OCI-LY1 (cell line): Measurements from ENCODE around the gene POU4F1.

Experiments used
- H2AFZ ChIP-seq: fragments of 200-600 bp; sonication (generic), shearing (Covaris generic); 2 replicates; pipeline ENCODE4 v1.6.0; 2014; ENCODE audit warnings: antibody characterized with exemption, mild to moderate bottlenecking, low read length
- H3F3A ChIP-seq: fragments of 200-600 bp; sonication (generic), shearing (Covaris generic); 2 replicates; pipeline ENCODE4 v1.6.0; 2014; ENCODE audit warnings: mild to moderate bottlenecking, antibody characterized with exemption, low read length, moderate library complexity; ENCODE audit not compliant: insufficient read depth
- H3K27ac ChIP-seq: fragments of 200-600 bp; sonication (generic); 2 replicates; pipeline ENCODE4 v1.5.1; 2014; ENCODE audit warnings: low read length, mixed run types, mild to moderate bottlenecking, low read depth; ENCODE audit not compliant: poor library complexity, severe bottlenecking
- H3K27me3 ChIP-seq: fragments of 200-600 bp; sonication (generic); 2 replicates; pipeline ENCODE4 v1.6.0; 2014; ENCODE audit warnings: antibody characterized with exemption, mild to moderate bottlenecking, low read length, moderate library complexity; ENCODE audit not compliant: insufficient read depth
- H3K36me3 ChIP-seq: fragments of 200-600 bp; sonication (generic); 2 replicates; pipeline ENCODE4 v1.6.1; 2014; ENCODE audit warnings: mild to moderate bottlenecking, antibody characterized with exemption, low read length, moderate library complexity, mixed read lengths; ENCODE audit not compliant: insufficient read depth
- H3K4me1 ChIP-seq: fragments of 200-600 bp; sonication (generic); 2 replicates; pipeline ENCODE4 v1.5.1; 2014; ENCODE audit warnings: mild to moderate bottlenecking, low read length, moderate library complexity; ENCODE audit not compliant: insufficient read depth, severe bottlenecking
- H3K4me2 ChIP-seq: fragments of 200-600 bp; sonication (generic), shearing (Covaris generic); 2 replicates; pipeline ENCODE4 v1.6.1; 2014; ENCODE audit warnings: low read length
- H3K4me3 ChIP-seq: fragments of 200-600 bp; sonication (generic); 2 replicates; pipeline ENCODE4 v1.5.1; 2014; ENCODE audit warnings: low read length, low read depth, mild to moderate bottlenecking, mixed read lengths; ENCODE audit not compliant: poor library complexity, severe bottlenecking
- H3K79me2 ChIP-seq: fragments of 200-600 bp; shearing (Covaris generic); 2 replicates; pipeline ENCODE4 v1.6.1; 2016; ENCODE audit warnings: mixed run types, low read length, mixed read lengths; ENCODE audit not compliant: insufficient read depth
- H3K9ac ChIP-seq: fragments of 200-600 bp; sonication (generic), shearing (Covaris generic); 2 replicates; pipeline ENCODE4 v1.6.1; 2014; ENCODE audit warnings: mild to moderate bottlenecking, low read length, mixed read lengths
- H3K9me2 ChIP-seq: fragments of 200-600 bp; sonication (generic), shearing (Covaris generic); 2 replicates; pipeline ENCODE4 v1.6.1; 2014; ENCODE audit warnings: low read depth, mild to moderate bottlenecking, low read length, mixed read lengths
- H3K9me3 ChIP-seq: fragments of 200-600 bp; shearing (Covaris generic); 2 replicates; pipeline ENCODE4 v1.6.1; 2014; ENCODE audit warnings: low read length, mixed read lengths
- H4K20me1 ChIP-seq: fragments of 200-600 bp; sonication (generic), shearing (Covaris generic); 2 replicates; pipeline ENCODE4 v1.6.0; 2016; ENCODE audit warnings: mild to moderate bottlenecking, low read length; ENCODE audit not compliant: insufficient read depth
- EZH2 ChIP-seq: fragments of 200-600 bp; sonication (generic), shearing (Covaris generic); IDR thresholded peaks from 2 replicates; pipeline ENCODE4 v1.8.0; 2017; ENCODE audit warnings: borderline replicate concordance, mixed run types, mild to moderate bottlenecking, antibody characterized with exemption, low read length, moderate library complexity, mixed read lengths
- TF ChIP-seq, protein P1 (sequence below): fragments of 200-600 bp; sonication (generic), shearing (Covaris generic); IDR thresholded peaks from 2 replicates; pipeline ENCODE4 v1.5.1; 2017; ENCODE audit warnings: mild to moderate bottlenecking, antibody characterized with exemption, low read length, moderate library complexity, mixed read lengths

Gene POU4F1

DNA sequence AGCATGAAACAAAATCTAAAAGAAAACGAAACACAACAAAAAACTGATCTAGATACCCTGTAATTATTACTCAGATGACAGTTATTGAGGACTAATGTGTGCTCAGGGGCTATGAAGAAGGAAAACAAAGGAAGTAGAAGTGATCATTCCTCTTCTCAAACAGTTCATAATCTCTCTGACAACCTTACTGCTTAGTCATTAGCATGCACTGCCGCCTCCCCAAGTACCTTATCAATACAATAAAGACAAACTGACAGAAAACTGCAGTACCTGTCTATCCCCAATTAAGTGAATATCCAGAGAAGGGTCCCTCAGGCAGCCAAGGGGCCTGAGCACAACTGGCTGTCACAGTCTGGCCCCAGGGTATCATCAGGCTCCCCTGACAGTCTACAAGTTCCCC lies 22.0 kb upstream of the POU4F1 start:
- Histone ChIP-seq H3K9me3 (no peaks in the 10 kb centered on the region), H3K4me3 (no peak overlapping the region), H3K36me3 (peaks cover 80% of the 10 kb centered on the region), H4K20me1 (no peaks in the 10 kb centered on the region), H3K9me2 (no peaks in the 10 kb centered on the region), H3K4me2 (no peak overlapping the region), H3K27me3 (no peaks in the 10 kb centered on the region), H2AFZ (no peak overlapping the region), H3K9ac (no peak overlapping the region), H3K4me1 (no peaks in the 10 kb centered on the region), H3F3A (no peaks in the 10 kb centered on the region), H3K79me2 (no peaks in the 10 kb centered on the region), H3K27ac (no peak overlapping the region)
- TF ChIP-seq, protein P1, sequence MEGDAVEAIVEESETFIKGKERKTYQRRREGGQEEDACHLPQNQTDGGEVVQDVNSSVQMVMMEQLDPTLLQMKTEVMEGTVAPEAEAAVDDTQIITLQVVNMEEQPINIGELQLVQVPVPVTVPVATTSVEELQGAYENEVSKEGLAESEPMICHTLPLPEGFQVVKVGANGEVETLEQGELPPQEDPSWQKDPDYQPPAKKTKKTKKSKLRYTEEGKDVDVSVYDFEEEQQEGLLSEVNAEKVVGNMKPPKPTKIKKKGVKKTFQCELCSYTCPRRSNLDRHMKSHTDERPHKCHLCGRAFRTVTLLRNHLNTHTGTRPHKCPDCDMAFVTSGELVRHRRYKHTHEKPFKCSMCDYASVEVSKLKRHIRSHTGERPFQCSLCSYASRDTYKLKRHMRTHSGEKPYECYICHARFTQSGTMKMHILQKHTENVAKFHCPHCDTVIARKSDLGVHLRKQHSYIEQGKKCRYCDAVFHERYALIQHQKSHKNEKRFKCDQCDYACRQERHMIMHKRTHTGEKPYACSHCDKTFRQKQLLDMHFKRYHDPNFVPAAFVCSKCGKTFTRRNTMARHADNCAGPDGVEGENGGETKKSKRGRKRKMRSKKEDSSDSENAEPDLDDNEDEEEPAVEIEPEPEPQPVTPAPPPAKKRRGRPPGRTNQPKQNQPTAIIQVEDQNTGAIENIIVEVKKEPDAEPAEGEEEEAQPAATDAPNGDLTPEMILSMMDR: no peak
- TF ChIP-seq EZH2: no peak

GRCh38 chr13:78623132-78623531 lies 19.8 kb upstream of the POU4F1 start:
- Histone ChIP-seq H3K4me2 (no peak overlapping the region), H3K9ac (no peak overlapping the region), H3K9me2 (no peaks in the 10 kb centered on the region), H3K27ac (no peak overlapping the region), H3K4me1 (no peaks in the 10 kb centered on the region), H2AFZ (no peak overlapping the region), H3K36me3 (peaks cover 59% of the 10 kb centered on the region), H3K27me3 (no peaks in the 10 kb centered on the region), H3F3A (no peaks in the 10 kb centered on the region), H4K20me1 (no peaks in the 10 kb centered on the region), H3K9me3 (no peaks in the 10 kb centered on the region), H3K79me2 (no peaks in the 10 kb centered on the region), H3K4me3 (no peak overlapping the region)
- TF ChIP-seq, protein P1: no peak
- TF ChIP-seq EZH2: no peak

- Histone ChIP-seq H2AFZ (no peak overlapping the region), H3K4me3 (no peak overlapping the region)
- TF ChIP-seq, protein P1: no peak
These were observed 17.7 kb upstream of the POU4F1 start for GRCh38 chr13:78620936-78621470.

More at GRCh38 chr13:78620936-78621470, 17.7 kb upstream of the POU4F1 start:
- H3K27me3 ChIP-seq: no peaks in the 10 kb centered on the region
- H3K9ac ChIP-seq: no peak overlapping the region
- peaks cover 65% of the 10 kb centered on the region for H3K36me3 ChIP-seq
- H3K9me2 ChIP-seq: no peaks in the 10 kb centered on the region
- no peaks in the 10 kb centered on the region for H4K20me1 ChIP-seq
- no peaks in the 10 kb centered on the region for H3K4me1 ChIP-seq
- no peak overlapping the region for H3K27ac ChIP-seq
- no peaks in the 10 kb centered on the region for H3F3A ChIP-seq
- no peaks in the 10 kb centered on the region for H3K9me3 ChIP-seq
- no peak overlapping the region for H3K4me2 ChIP-seq
- H3K79me2 ChIP-seq: no peaks in the 10 kb centered on the region
